Fibroblast of villous mesenchyme (primary cell): ENCODE results near the gene TKT. TPM values are rescaled to one million over a fixed set of nuclear protein-coding genes. Genes with fewer than 3 reads are reported as not detected.

Source experiments
- DNase-seq: peaks from one replicate; pipeline ENCODE4 v3.0.0-alpha.2; 2010; ENCODE audit warnings: low read depth
- H3K4me3 ChIP-seq: 2 replicates; pipeline ENCODE4 v1.5.1; 2011; ENCODE audit warnings: low read depth, mild to moderate bottlenecking, low read length
- CTCF ChIP-seq: IDR thresholded peaks from 2 replicates; pipeline ENCODE4 v1.5.1; 2012; ENCODE audit warnings: low read depth, mild to moderate bottlenecking, low read length; ENCODE audit not compliant: insufficient read depth
- total RNA-seq: library from RNA; depleted of rRNA; stranded (reverse); fragments of >200 nt; gene quantifications from 2 replicates; pipeline ENCODE4 v1.2.3, GENCODE V29; 2012

TKT gene
- total RNA-seq, 1 donor: 591 TPM

- no peak overlapping the region for H3K4me3 ChIP-seq
- TF ChIP-seq CTCF: no peak
- no peak for DNase-seq
These were observed 26.2 kb downstream of the TKT start for GRCh38 chr3:53229606-53230005.

- no peak overlapping the region for H3K4me3 ChIP-seq
- TF ChIP-seq CTCF: no peak
- DNase-seq: no peak
These were observed 26.7 kb downstream of the TKT start for GRCh38 chr3:53229171-53229570.

- no peak for DNase-seq
- TF ChIP-seq CTCF: no peak
- H3K4me3 ChIP-seq: no peak overlapping the region
These were observed 27.6 kb downstream of the TKT start for GRCh38 chr3:53227993-53228885.

GRCh38 chr3:53226841-53227407 is 28.9 kb downstream of the TKT start:
- no peak for TF ChIP-seq CTCF
- DNase-seq: no peak
- no peak overlapping the region for H3K4me3 ChIP-seq

GRCh38 chr3:53226142-53226840 is 29.5 kb downstream of the TKT start:
- H3K4me3 ChIP-seq: no peak overlapping the region
- no peak for TF ChIP-seq CTCF
- no peak for DNase-seq

GRCh38 chr3:53225651-53226050 is 30.2 kb downstream of the TKT start:
- DNase-seq: no peak
- no peak overlapping the region for H3K4me3 ChIP-seq
- TF ChIP-seq CTCF: no peak
